Activated CD4-positive, alpha-beta T cell treated with anti-CD3 and anti-CD28 coated beads, Interleukin-2, Interleukin-4, amounts not matched to agents 100 ng/mL and 50 ng/mL, durations not matched to agents 16 hours and 8 hours (primary cell): ENCODE data around the gene P3H2.
"Not testable (repeated sequence)": the region's sequence is repeated elsewhere in the genome, so short reads cannot be mapped to it uniquely, and the experiment has no call there.

Experiments
- DNase-seq: peaks from one replicate; pipeline ENCODE4 v3.0.0-alpha.2; 2020; ENCODE audit warnings: low spot score

Gene P3H2

GRCh38 chr3:190120269-190121060 is at the start of gene P3H2:
P3H2 (minus strand) TSS chr3:190120897; CDS start chr3:190120731, 166 bp downstream.
- DNase-seq: peak; percentile 24

- DNase-seq: no peak
These were observed 49.2 kb upstream of the P3H2 start for GRCh38 chr3:190169877-190170276.

GRCh38 chr3:190169243-190169642 is 48.5 kb upstream of the P3H2 start:
- DNase-seq: no peak

GRCh38 chr3:190167936-190168680 is 47.4 kb upstream of the P3H2 start:
- DNase-seq: no peak

- DNase-seq: no peak
These were observed 46.3 kb upstream of the P3H2 start for GRCh38 chr3:190166948-190167347.

- no peak for DNase-seq
These were observed 44.6 kb upstream of the P3H2 start for GRCh38 chr3:190165253-190165652.

- DNase-seq: not testable (repeated sequence)
These were observed 41.3 kb upstream of the P3H2 start for GRCh38 chr3:190162013-190162412.

- no peak for DNase-seq
These were observed 39.3 kb upstream of the P3H2 start for GRCh38 chr3:190159902-190160435.

GRCh38 chr3:190158261-190158660 is 37.6 kb upstream of the P3H2 start:
- no peak for DNase-seq

- DNase-seq: no peak
These were observed 35.1 kb upstream of the P3H2 start for GRCh38 chr3:190155752-190156151.

- DNase-seq: no peak
These were observed 30.0 kb upstream of the P3H2 start for GRCh38 chr3:190150681-190151080.

GRCh38 chr3:190149830-190150619 is 29.3 kb upstream of the P3H2 start:
- DNase-seq: not testable (repeated sequence)

GRCh38 chr3:190144793-190145192 is 24.1 kb upstream of the P3H2 start:
- not testable (repeated sequence) for DNase-seq

GRCh38 chr3:190142041-190142440 is 21.3 kb upstream of the P3H2 start:
- DNase-seq: no peak

GRCh38 chr3:190139365-190139764 is 18.7 kb upstream of the P3H2 start:
- DNase-seq: no peak

- DNase-seq: no peak
These were observed 11.7 kb upstream of the P3H2 start for GRCh38 chr3:190132371-190132770.

GRCh38 chr3:190131329-190131728 is 10.6 kb upstream of the P3H2 start:
- DNase-seq: no peak

- DNase-seq: no peak
These were observed 10.0 kb upstream of the P3H2 start for GRCh38 chr3:190130696-190131095.

GRCh38 chr3:190130037-190130436 is 9.3 kb upstream of the P3H2 start:
- DNase-seq: no peak

GRCh38 chr3:190127797-190128196 is 7.1 kb upstream of the P3H2 start:
- DNase-seq: no peak

GRCh38 chr3:190127195-190127594 is 6.5 kb upstream of the P3H2 start:
- DNase-seq: no peak

GRCh38 chr3:190125436-190126068 is 4.9 kb upstream of the P3H2 start:
- DNase-seq: no peak
